A549 (cell line): ENCODE results near the gene PRSS56. TPM values are rescaled to one million over a fixed set of nuclear protein-coding genes. Genes with fewer than 3 reads are reported as not detected.

Experiments used
- ATAC-seq, 2 experiments: fragments of 200-7000 bp in 1 of 2; fragments of >200 bp in 1 of 2; cut with Nextera tagmentation in 1 of 2; cut with Tn5 transposase in 1 of 2; 3 replicates each; pipeline versions ENCODE4 v1.8.0 to v1.9.1; 2018 to 2020; ENCODE audit warnings: mild to moderate bottlenecking in 1 of 2, moderate library complexity in 1 of 2
- CTCF ChIA-PET: fragments of 300-600 bp; sonication (Branson Sonifier 250); formaldehyde crosslinking; extraction: SDS; loops from one replicate; lab custom pipeline; 2021; ENCODE audit warnings: antibody characterized with exemption, inconsistent platforms; lab: Yijun Ruan, JAX
- POLR2A ChIA-PET: fragments of 350-600 bp; formaldehyde crosslinking; extraction: SDS; loops from one replicate; lab custom pipeline; 2021; ENCODE audit warnings: antibody characterized with exemption, inconsistent platforms; lab: Yijun Ruan, JAX
- DNase-seq, 2 experiments: peaks; one replicate each; pipeline versions ENCODE4 v3.0.0 to v3.0.0-alpha.2; 2011 to 2016; ENCODE audit warnings: low read depth in 1 of 2, low spot score in 1 of 2
- FAIRE-seq: peaks from 2 replicates; lab custom pipeline; 2011; peaks lifted over from hg19 to GRCh38; lab: Jason Lieb, UNC
- H3K27ac ChIP-seq, 2 experiments: fragments of >200 bp; sonication (Bioruptor Twin); formaldehyde crosslinking; 3 replicates each; pipeline ENCODE4 v1.5.1; 2016 to 2017
- H3K4me1 ChIP-seq: fragments of >200 bp; sonication (Bioruptor Twin); formaldehyde crosslinking; 3 replicates; pipeline ENCODE4 v1.6.1; 2016
- H3K4me2 ChIP-seq: fragments of >200 bp; sonication (Bioruptor Twin); formaldehyde crosslinking; 3 replicates; pipeline ENCODE4 v1.6.1; 2016
- H3K4me3 ChIP-seq: fragments of >200 bp; sonication (Bioruptor Twin); formaldehyde crosslinking; 3 replicates; pipeline ENCODE4 v1.5.1; 2016
- H3K9me3 ChIP-seq: fragments of >200 bp; sonication (Bioruptor Twin); formaldehyde crosslinking; 3 replicates; pipeline ENCODE4 v1.6.1; 2016
- E2F6 ChIP-seq: IDR thresholded peaks from 2 replicates; pipeline ENCODE4 v1.6.1; 2012; ENCODE audit warnings: low read depth, borderline replicate concordance
- EHF ChIP-seq: fragments of 250-450 bp; sonication (Bioruptor Pico); IDR thresholded peaks from 2 replicates; pipeline ENCODE4 v1.5.0; 2020; ENCODE audit warnings: mild to moderate bottlenecking
- EHMT2 ChIP-seq: fragments of 200-600 bp; sonication (generic); IDR thresholded peaks from 2 replicates; pipeline ENCODE4 v1.6.1; 2016; ENCODE audit warnings: antibody characterized with exemption, low read depth, mild to moderate bottlenecking, moderate library complexity
- FOSL2 ChIP-seq, 2 experiments: fragments of 450-650 bp in 1 of 2; fragments of >200 bp in 1 of 2; sonication (Bioruptor Twin) in 1 of 2; formaldehyde crosslinking; IDR thresholded peaks; 2 replicates each; pipeline versions ENCODE4 v1.5.0 to v1.6.1; 2016 to 2020; ENCODE audit warnings: mild to moderate bottlenecking in 1 of 2, moderate library complexity in 1 of 2
- HES2 ChIP-seq: fragments of >200 bp; sonication (Bioruptor Twin); formaldehyde crosslinking; IDR thresholded peaks from 2 replicates; pipeline ENCODE4 v1.6.1; 2016
- HOXB5 ChIP-seq: fragments of 250-450 bp; sonication (Bioruptor Pico); IDR thresholded peaks from 2 replicates; pipeline ENCODE4 v1.5.0; 2020; ENCODE audit warnings: mild to moderate bottlenecking, moderate library complexity
- JUNB ChIP-seq: fragments of >200 bp; sonication (Bioruptor Twin); formaldehyde crosslinking; IDR thresholded peaks from 2 replicates; pipeline ENCODE4 v1.6.1; 2016
- MAFK ChIP-seq: fragments of 450-650 bp; IDR thresholded peaks from 2 replicates; pipeline ENCODE4 v1.6.1; 2014; ENCODE audit not compliant: partially characterized antibody
- MYC ChIP-seq: IDR thresholded peaks from 2 replicates; pipeline ENCODE4 v1.6.1; 2012; ENCODE audit warnings: mild to moderate bottlenecking, inconsistent platforms, low read length, improper control_type of control experiment, borderline replicate concordance
- NR3C1 ChIP-seq: fragments of >200 bp; sonication (Bioruptor Twin); formaldehyde crosslinking; IDR thresholded peaks from 3 replicates; pipeline ENCODE4 v1.6.1; 2017
- POLR2AphosphoS2 ChIP-seq: conservative IDR thresholded peaks from 2 replicates; pipeline ENCODE4 v1.6.1; 2012; ENCODE audit warnings: low read length, improper control_type of control experiment, inconsistent platforms
- RCOR1 ChIP-seq: fragments of 150-350 bp; IDR thresholded peaks from 2 replicates; pipeline ENCODE4 v1.6.1; 2014; ENCODE audit warnings: antibody characterized with exemption, low read length, low read depth
- RNF2 ChIP-seq: fragments of 200-600 bp; sonication (generic); IDR thresholded peaks from 2 replicates; pipeline ENCODE4 v1.6.1; 2016; ENCODE audit warnings: low read depth, mild to moderate bottlenecking, antibody characterized with exemption, moderate library complexity, borderline replicate concordance
- SREBF2 ChIP-seq: fragments of 450-650 bp; IDR thresholded peaks from 2 replicates; pipeline ENCODE4 v1.6.1; 2014; ENCODE audit warnings: mild to moderate bottlenecking, moderate library complexity
- whole genome bisulfite sequencing: methylation state at CpG from one replicate; pipeline ENCODE4 v1.1.6; 2017; ENCODE audit errors: missing lambda C conversion rate; 5-methylcytosine and 5-hydroxymethylcytosine counted together
- polyA plus RNA-seq, 4 experiments: library from polyadenylated mRNA; depleted of rRNA in 3 of 4; stranded (reverse); fragments of >200 nt; fragmentation: RNase III in 1 of 4; extraction: RNeasy Plus Mini Kit Qiagen cat#74134 plus additional on column Dnase treatment in 1 of 4; gene quantifications; 2 replicates in 3 of 4; 3 replicates in 1 of 4; pipeline ENCODE4 v1.2.3, GENCODE V29; 2011 to 2017
- TF ChIP-seq, protein P1 (sequence below): fragments of >200 bp; sonication (Bioruptor Twin); formaldehyde crosslinking; IDR thresholded peaks from 3 replicates; pipeline ENCODE4 v1.5.1; 2016
- TF ChIP-seq, protein P2 (sequence below): fragments of 250-450 bp; sonication (Bioruptor Pico); IDR thresholded peaks from 2 replicates; pipeline ENCODE4 v1.5.0; 2020; ENCODE audit warnings: low read depth, mild to moderate bottlenecking, moderate library complexity
- TF ChIP-seq, protein P3 (sequence below): fragments of 200-600 bp; sonication (generic); IDR thresholded peaks from 2 replicates; pipeline ENCODE4 v1.6.1; 2016; ENCODE audit warnings: antibody characterized with exemption, mild to moderate bottlenecking, moderate library complexity

Gene PRSS56
- polyA plus RNA-seq, 2 of the 4 experiments (the other 2 are of a cell fraction) = not detected

- Histone ChIP-seq H3K9me3 (no peaks in the 10 kb centered on the region), H3K27ac (no peak overlapping the region), H3K4me3 (no peak overlapping the region), H3K4me1 (peaks cover 5% of the 10 kb centered on the region), H3K4me2 (no peak overlapping the region)
- no peak for TF ChIP-seq MYC
- TF ChIP-seq, protein P1, sequence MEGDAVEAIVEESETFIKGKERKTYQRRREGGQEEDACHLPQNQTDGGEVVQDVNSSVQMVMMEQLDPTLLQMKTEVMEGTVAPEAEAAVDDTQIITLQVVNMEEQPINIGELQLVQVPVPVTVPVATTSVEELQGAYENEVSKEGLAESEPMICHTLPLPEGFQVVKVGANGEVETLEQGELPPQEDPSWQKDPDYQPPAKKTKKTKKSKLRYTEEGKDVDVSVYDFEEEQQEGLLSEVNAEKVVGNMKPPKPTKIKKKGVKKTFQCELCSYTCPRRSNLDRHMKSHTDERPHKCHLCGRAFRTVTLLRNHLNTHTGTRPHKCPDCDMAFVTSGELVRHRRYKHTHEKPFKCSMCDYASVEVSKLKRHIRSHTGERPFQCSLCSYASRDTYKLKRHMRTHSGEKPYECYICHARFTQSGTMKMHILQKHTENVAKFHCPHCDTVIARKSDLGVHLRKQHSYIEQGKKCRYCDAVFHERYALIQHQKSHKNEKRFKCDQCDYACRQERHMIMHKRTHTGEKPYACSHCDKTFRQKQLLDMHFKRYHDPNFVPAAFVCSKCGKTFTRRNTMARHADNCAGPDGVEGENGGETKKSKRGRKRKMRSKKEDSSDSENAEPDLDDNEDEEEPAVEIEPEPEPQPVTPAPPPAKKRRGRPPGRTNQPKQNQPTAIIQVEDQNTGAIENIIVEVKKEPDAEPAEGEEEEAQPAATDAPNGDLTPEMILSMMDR = 0 out of 3 replicates have a peak, but pooled peaks have one; percentile 10
- TF ChIP-seq MAFK = peak; percentile 76
- ChIA-PET POLR2A (no interaction called here), CTCF (interaction anchor here (0.9 to 1.2 kb wide), 2 partner anchors 9 to 106 kb away, joined by 4 read pairs; no protein-coding TSS in a partner anchor)
- FAIRE-seq (no peak), ATAC-seq (peak; percentile 68 to 73; a peak in 5 of 6 replicates), DNase-seq (no peak)
- WGBS = 85% methylated on average over 8 of the region's 8 CpGs
Measured at GRCh38 chr2:232562515-232563151, 42.4 kb downstream of the PRSS56 start.

DNA sequence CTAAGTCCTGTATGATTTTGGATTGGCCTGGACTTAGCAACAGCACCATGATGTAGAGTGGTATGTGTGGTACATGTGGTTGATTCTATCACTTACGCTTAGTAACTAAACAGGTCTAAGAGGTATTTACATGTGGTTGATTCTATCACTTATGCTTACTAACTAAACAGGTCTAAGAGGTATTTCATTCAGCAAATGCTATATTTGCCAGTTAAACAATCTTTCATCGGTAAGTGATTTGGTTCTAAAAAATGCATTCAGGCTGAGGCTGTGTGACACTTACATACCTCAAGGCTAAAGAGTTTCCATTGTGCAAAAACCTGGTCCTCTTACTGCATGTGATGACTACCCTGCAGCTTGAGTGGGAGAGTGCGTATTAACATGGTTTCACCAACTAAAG is 43.4 kb downstream of the PRSS56 start:
- WGBS = 68% methylated on average over 3 of the region's 3 CpGs
- POLR2A ChIA-PET = no interaction called here

DNA sequence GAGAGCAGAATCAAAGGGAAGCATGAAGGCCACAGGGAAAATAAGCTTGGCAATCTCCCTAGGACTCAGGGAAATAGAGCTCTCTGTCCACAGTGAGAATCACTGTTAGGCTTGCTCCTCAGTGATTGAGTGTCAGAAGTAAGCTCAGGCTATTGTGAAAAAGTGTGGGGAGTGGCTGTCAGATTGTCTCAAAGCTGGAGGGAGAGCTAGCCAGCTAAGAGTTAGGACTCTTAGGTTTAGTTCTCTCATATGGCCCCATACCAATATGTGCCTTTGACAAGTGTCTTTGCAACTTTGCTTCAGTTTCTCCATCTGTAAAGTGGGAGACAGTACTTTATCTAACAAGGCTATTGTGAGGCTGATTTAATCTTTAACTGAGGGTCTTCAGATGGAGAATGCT is 47.5 kb downstream of the PRSS56 start:
- ATAC-seq (no peak), DNase-seq (no peak), FAIRE-seq (no peak)
- Histone ChIP-seq H3K4me2 (peak overlapping the region; percentile 24; the same call in 2 of the 3 replicates), H3K4me3 (no peak overlapping the region), H3K9me3 (no peaks in the 10 kb centered on the region), H3K4me1 (peaks cover 13% of the 10 kb centered on the region), H3K27ac (peak overlapping the region in 1 of 2 experiments; percentile 22; a peak in 1 of 6 replicates)
- ChIA-PET CTCF (interaction anchor here (1.0 to 1.3 kb wide), 2 partner anchors 11 to 38 kb away, joined by 3 to 4 read pairs; no protein-coding TSS in a partner anchor), POLR2A (interaction anchor here (1.3 kb wide), 1 partner anchor 17 kb away, joined by 6 read pairs; the partner anchor contains the start of genes EIF4E2 and TIGD1)
- TF ChIP-seq EHMT2 = no peak
- TF ChIP-seq JUNB = no peak
- no peak for TF ChIP-seq EHF (CRISPR knock-in tag)
- TF ChIP-seq, protein P2, sequence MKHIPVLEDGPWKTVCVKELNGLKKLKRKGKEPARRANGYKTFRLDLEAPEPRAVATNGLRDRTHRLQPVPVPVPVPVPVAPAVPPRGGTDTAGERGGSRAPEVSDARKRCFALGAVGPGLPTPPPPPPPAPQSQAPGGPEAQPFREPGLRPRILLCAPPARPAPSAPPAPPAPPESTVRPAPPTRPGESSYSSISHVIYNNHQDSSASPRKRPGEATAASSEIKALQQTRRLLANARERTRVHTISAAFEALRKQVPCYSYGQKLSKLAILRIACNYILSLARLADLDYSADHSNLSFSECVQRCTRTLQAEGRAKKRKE (CRISPR knock-in tag) = no peak
- TF ChIP-seq POLR2AphosphoS2 = no peak

More for the DNA sequence above, 43.4 kb downstream of the PRSS56 start:
- peaks cover 13% of the 10 kb centered on the region for H3K4me1 ChIP-seq
- TF ChIP-seq HES2 = no peak
- no peak for TF ChIP-seq RCOR1
- TF ChIP-seq HOXB5 (CRISPR knock-in tag) = no peak
- no peak for TF ChIP-seq RNF2
- no peak for TF ChIP-seq JUNB
- DNase-seq (no peak), ATAC-seq (no peak), FAIRE-seq (no peak)
- CTCF ChIA-PET = interaction anchor here (0.7 to 1.5 kb wide), 4 partner anchors 8 to 105 kb away, joined by 3 to 4 read pairs (median 4); no protein-coding TSS in a partner anchor
- no peak overlapping the region for H3K4me2 ChIP-seq
- H3K4me3 ChIP-seq = no peak overlapping the region
- no peaks in the 10 kb centered on the region for H3K9me3 ChIP-seq
- H3K27ac ChIP-seq = no peak overlapping the region

- ATAC-seq = peak; percentile 54 to 64; a peak in 2 of 6 replicates
- 41% methylated on average over 5 of the region's 5 CpGs for WGBS
- no peak overlapping the region for H3K4me3 ChIP-seq
- peak; percentile 19 to 21 for DNase-seq
- ChIA-PET CTCF (interaction anchor here (1.0 to 1.3 kb wide), 4 partner anchors 9 to 37 kb away, joined by 3 to 4 read pairs (median 3); no protein-coding TSS in a partner anchor), POLR2A (interaction anchor here (1.3 kb wide), 1 partner anchor 18 kb away, joined by 6 read pairs; the partner anchor contains the start of genes EIF4E2 and TIGD1)
- no peaks in the 10 kb centered on the region for H3K9me3 ChIP-seq
- peak overlapping the region; percentile 24; the same call in 2 of the 3 replicates for H3K4me2 ChIP-seq
- TF ChIP-seq JUNB = no peak
- no peak for TF ChIP-seq SREBF2
- no peak for TF ChIP-seq MAFK
- TF ChIP-seq FOSL2 (IDR thresholded peaks at IDR 0.05) = no peak
- TF ChIP-seq FOSL2 (CRISPR knock-in tag; IDR thresholded peaks at IDR 0.05) = peak; percentile 50; the same call in 1 of the 2 replicates
- TF ChIP-seq NR3C1 = no peak
- no peak for TF ChIP-seq E2F6
- TF ChIP-seq, protein P3, sequence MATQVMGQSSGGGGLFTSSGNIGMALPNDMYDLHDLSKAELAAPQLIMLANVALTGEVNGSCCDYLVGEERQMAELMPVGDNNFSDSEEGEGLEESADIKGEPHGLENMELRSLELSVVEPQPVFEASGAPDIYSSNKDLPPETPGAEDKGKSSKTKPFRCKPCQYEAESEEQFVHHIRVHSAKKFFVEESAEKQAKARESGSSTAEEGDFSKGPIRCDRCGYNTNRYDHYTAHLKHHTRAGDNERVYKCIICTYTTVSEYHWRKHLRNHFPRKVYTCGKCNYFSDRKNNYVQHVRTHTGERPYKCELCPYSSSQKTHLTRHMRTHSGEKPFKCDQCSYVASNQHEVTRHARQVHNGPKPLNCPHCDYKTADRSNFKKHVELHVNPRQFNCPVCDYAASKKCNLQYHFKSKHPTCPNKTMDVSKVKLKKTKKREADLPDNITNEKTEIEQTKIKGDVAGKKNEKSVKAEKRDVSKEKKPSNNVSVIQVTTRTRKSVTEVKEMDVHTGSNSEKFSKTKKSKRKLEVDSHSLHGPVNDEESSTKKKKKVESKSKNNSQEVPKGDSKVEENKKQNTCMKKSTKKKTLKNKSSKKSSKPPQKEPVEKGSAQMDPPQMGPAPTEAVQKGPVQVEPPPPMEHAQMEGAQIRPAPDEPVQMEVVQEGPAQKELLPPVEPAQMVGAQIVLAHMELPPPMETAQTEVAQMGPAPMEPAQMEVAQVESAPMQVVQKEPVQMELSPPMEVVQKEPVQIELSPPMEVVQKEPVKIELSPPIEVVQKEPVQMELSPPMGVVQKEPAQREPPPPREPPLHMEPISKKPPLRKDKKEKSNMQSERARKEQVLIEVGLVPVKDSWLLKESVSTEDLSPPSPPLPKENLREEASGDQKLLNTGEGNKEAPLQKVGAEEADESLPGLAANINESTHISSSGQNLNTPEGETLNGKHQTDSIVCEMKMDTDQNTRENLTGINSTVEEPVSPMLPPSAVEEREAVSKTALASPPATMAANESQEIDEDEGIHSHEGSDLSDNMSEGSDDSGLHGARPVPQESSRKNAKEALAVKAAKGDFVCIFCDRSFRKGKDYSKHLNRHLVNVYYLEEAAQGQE = no peak
- no peak for FAIRE-seq
- H3K4me1 ChIP-seq = peaks cover 13% of the 10 kb centered on the region
- H3K27ac ChIP-seq = peak overlapping the region in 1 of 2 experiments; percentile 22; a peak in 2 of 6 replicates
Measured at GRCh38 chr2:232568161-232568560, 48.0 kb downstream of the PRSS56 start.
